Activated effector memory CD4-positive, alpha-beta T cell treated with Interleukin-2 at 50 U/mL for 16 hours (primary cell): ENCODE results near the gene RAB34.
"Not testable (repeated sequence)": the region's sequence is repeated elsewhere in the genome, so short reads cannot be mapped to it uniquely, and the experiment has no call there.

Experiments
- DNase-seq: peaks from one replicate; pipeline ENCODE4 v3.0.0-alpha.2; 2020

RAB34 gene

DNA sequence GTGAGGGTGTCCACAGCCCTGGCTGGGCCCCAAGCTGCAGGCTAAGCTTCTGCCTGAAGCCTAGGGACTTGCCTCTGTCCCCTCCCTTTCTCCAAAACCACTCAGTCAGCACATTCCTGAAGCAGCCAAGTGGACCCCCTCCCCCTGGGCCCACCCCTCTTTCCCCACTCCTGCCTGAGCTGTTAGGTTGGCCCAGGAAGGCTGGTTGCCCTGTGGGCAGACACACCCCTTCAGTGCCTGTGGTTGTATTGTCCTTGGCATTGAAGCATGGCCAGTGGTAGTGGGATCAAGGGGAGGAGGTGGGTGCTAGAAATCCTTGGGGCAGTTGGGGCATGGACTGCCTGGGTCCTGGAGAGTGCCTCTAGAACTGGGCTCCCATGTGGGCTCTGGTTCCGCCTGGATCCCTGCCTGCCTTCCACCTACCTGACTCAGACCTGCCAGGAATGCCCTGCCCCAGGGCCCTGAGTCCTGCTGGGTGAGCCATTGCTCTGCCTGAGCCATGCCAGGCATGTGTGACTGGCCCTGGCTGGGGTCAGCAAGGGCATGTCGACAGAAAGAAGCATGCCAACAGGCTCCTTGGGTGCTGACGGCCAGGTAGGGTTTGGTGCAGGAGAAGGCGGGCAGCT is 28.2 kb upstream of the RAB34 start:
- no peak for DNase-seq

DNA sequence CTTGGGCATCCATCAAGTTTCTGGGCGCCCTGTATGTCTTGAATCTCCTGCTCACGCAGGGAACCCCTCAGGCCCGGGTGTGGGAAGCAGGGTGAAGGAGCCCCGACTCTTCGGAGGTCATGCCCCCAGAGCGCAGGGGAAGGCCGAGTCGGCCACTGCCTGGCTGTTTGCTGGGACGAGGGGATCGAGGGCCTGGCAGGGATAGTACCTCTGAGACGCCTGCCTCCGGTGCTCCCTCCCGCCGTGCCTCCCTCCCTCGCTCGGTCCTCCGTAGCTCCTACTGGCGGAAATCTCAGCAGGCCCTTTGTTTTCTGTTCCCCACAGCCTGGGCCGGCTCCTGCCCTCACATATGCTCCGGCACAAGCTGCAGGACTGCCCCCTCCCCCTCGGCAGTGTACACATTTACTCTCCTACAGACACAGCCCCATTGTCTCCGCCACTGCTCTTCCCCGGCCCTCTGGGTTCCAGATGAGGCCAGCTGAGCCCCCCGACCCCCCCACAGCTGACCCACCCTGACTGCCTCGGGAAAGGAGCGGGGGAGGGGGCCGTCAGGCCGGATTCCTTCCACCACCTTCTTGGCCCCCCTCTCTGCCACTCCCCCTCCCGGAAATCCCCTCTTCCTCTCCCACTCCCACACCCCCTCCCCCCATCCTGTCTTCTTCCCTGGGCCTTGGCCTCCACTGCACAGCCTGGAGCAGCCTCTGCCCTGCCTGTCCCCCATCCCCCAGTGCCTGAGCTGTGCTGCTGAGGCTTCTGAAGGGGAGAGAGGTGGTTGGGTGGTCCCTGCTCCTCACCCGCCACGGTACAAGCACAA is 27.5 kb upstream of the RAB34 start:
- no peak for DNase-seq

- DNase-seq: peak; percentile 51
Measured at GRCh38 chr17:28744104-28744971, 26.7 kb upstream of the RAB34 start.

- DNase-seq: peak; percentile 68
Measured at GRCh38 chr17:28743243-28744103, 25.8 kb upstream of the RAB34 start, which contains the start of gene TRAF4. TSS of gene TRAF4 (plus strand) at chr17:28744011. CDS start at chr17:28744113, 102 bp downstream.

- DNase-seq: no peak
Measured at GRCh38 chr17:28741358-28742349, 24.0 kb upstream of the RAB34 start.

- DNase-seq: no peak
Measured at GRCh38 chr17:28740406-28741357, 23.0 kb upstream of the RAB34 start.

- DNase-seq: no peak
Measured at GRCh38 chr17:28738680-28739384, 21.2 kb upstream of the RAB34 start.

DNA sequence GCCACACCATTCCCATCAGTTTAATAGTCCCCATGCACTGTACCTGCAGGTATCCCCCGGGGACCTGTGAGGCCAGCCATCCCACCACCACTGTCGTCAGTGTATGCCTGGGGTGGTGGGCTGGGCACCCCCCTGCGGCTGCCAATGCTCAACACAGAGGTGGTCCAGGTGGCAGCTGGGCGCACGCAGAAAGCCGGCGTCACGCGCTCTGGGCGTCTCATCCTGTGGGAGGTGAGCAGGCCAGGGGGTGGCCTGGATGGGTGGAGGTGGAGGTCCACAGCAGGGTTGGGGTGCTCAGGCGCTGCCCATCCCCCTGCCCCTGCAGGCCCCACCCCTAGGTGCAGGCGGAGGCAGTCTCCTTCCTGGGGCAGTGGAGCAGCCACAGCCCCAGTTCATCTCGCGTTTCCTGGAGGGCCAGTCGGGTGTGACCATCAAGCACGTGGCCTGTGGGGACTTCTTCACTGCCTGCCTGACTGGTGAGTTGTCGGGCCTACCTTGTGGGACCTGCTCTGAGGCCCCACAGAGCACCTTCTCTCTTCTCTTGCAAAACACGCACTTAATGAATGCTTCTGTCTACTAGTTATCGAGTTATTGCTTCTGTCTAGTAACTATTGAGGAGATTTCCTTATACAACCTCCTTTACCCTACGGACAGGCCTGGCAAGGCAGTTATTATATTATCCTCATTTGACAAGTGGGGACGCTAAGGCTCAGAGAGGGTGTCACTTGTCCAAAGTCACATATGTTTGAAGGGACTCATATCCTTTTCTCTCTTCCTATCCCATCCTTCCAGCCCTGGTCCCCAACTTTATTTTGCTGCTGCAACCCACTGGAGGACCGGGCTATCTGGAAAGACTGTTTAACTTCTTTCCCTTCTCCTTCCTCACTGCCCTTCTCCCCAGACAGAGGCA is 20.4 kb upstream of the RAB34 start:
- no peak for DNase-seq

DNA sequence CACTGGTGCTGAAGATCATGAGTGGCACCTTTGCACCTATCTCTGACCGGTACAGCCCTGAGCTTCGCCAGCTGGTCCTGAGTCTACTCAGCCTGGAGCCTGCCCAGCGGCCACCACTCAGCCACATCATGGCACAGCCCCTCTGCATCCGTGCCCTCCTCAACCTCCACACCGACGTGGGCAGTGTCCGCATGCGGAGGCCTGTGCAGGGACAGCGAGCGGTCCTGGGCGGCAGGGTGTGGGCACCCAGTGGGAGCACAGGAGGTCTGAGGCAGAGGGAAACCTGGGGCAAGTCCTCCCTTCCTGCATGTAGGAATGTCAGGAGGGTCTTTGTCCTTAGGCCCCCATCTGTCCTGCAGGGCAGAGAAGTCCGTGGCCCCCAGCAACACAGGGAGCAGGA is 19.6 kb upstream of the RAB34 start:
- no peak for DNase-seq

DNA sequence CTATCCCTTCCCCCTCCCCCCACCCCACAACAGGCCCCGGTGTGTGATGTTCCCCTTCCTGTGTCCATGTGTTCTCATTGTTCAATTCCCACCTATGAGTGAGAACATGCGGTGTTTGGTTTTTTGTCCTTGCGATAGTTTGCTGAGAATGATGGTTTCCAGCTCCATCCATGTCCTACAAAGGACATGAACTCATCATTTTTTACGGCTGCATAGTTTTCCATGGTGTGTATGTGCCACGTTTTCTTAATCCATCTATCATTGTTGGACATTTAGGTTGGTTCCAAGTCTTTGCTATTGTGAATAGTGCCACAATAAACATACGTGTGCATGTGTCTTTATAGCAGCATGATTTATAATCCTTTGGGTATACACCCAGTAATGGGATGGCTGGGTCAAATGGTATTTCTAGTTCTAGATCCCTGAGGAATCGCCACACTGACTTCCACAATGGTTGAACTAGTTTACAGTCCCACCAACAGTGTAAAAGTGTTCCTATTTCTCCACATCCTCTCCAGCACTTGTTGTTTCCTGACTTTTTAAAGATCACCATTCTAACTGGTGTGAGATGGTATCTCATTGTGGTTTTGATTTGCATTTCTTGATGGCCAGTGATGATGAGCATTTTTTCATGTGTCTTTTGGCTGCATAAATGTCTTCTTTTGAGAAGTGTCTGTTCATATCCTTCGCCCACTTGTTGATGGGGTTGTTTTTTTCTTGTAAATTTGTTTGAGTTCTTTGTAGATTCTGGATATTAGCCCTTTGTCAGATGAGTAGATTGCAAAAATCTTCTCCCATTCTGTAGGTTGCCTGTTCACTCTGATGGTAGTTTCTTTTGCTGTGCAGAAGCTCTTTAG is 18.5 kb upstream of the RAB34 start:
- not testable (repeated sequence) for DNase-seq

GRCh38 chr17:28735242-28735722 is 17.6 kb upstream of the RAB34 start:
- DNase-seq: no peak

GRCh38 chr17:28734712-28735241 is 17.1 kb upstream of the RAB34 start:
- no peak for DNase-seq

DNA sequence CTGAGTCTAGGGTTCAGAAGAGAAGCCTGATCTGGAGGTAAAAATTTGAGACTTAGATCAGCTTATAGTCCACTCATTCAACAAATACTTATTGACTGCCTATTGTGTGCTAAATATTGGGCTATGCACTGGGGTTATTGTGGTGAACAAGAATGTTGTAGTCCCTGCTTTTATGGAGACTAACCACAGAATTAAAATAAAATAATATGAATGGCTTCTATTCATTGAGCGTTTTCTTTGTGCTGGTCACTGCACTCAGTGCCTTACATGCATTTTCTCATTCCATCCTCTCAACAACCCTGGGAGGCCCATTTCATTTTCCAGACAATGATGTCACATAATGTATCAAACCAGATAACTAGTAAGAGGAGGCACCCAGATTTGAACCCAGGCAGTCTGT is 15.7 kb upstream of the RAB34 start:
- DNase-seq: no peak

GRCh38 chr17:28729950-28730330 is 12.3 kb upstream of the RAB34 start:
- no peak for DNase-seq

- DNase-seq: peak; percentile 95
Measured at GRCh38 chr17:28728364-28729200, 10.9 kb upstream of the RAB34 start, which contains the start of gene NEK8. TSS of gene NEK8 (plus strand) at chr17:28728788. CDS start at chr17:28728814, 26 bp downstream.
